Stimulated activated CD8-positive, alpha-beta memory T cell treated with anti-CD3 and anti-CD28 coated beads, Interleukin-15, amount 100 ng/mL, for 24 hours (primary cell): ENCODE results near the gene SLC4A1.

Experiments
- DNase-seq: peaks from one replicate; pipeline ENCODE4 v3.0.0-alpha.2; 2020; ENCODE audit warnings: low read depth

Gene SLC4A1

GRCh38 chr17:44220213-44221083 lies 47.5 kb downstream of the SLC4A1 start:
- no peak for DNase-seq

- no peak for DNase-seq
Observed at GRCh38 chr17:44219616-44220212, 48.2 kb downstream of the SLC4A1 start, which contains the start of gene UBTF. TSS of gene UBTF (minus strand) at chr17:44219675. CDS start at chr17:44218229, 1,446 bp downstream.

GRCh38 chr17:44219108-44219615 lies 48.8 kb downstream of the SLC4A1 start:
- DNase-seq = no peak

- peak; percentile 69 for DNase-seq
Observed at GRCh38 chr17:44218344-44219107, 49.4 kb downstream of the SLC4A1 start.

- no peak for DNase-seq
Observed at GRCh38 chr17:44217738-44218343, 50.1 kb downstream of the SLC4A1 start.

GRCh38 chr17:44216694-44217093 lies 51.2 kb downstream of the SLC4A1 start:
- DNase-seq = no peak

- no peak for DNase-seq
Observed at GRCh38 chr17:44216173-44216572, 51.8 kb downstream of the SLC4A1 start.

GRCh38 chr17:44214896-44215295 lies 53.0 kb downstream of the SLC4A1 start:
- no peak for DNase-seq

- DNase-seq = no peak
Observed at GRCh38 chr17:44214230-44214494, 53.8 kb downstream of the SLC4A1 start.

- no peak for DNase-seq
Observed at GRCh38 chr17:44213403-44214229, 54.3 kb downstream of the SLC4A1 start.

GRCh38 chr17:44212507-44213402 lies 55.2 kb downstream of the SLC4A1 start:
- DNase-seq = no peak

GRCh38 chr17:44211281-44212265 lies 56.4 kb downstream of the SLC4A1 start:
- DNase-seq = no peak

- peak; percentile 81 for DNase-seq
Observed at GRCh38 chr17:44210342-44211192, 57.4 kb downstream of the SLC4A1 start.

GRCh38 chr17:44209786-44210341 lies 58.1 kb downstream of the SLC4A1 start:
- no peak for DNase-seq

GRCh38 chr17:44207743-44208142 lies 60.2 kb downstream of the SLC4A1 start:
- no peak for DNase-seq

- DNase-seq = no peak
Observed at GRCh38 chr17:44207319-44207718, 60.6 kb downstream of the SLC4A1 start.

- DNase-seq = no peak
Observed at GRCh38 chr17:44206825-44207155, 61.1 kb downstream of the SLC4A1 start.
